BLaER1 (cell line): ENCODE data around the gene LYAR.
A peak's percentile ranks its signal among the peaks of the same experiment; 100 is the strongest.

ENCODE experiments used
- H3K27ac ChIP-seq: shearing (Covaris generic); formaldehyde crosslinking; 2 replicates; pipeline ENCODE4 v1.8.1; 2022
- H3K27me3 ChIP-seq: shearing (Covaris generic); formaldehyde crosslinking; 2 replicates; pipeline ENCODE4 v1.8.1; 2022
- H3K36me3 ChIP-seq: shearing (Covaris generic); formaldehyde crosslinking; 2 replicates; pipeline ENCODE4 v1.8.1; 2022
- H3K4me1 ChIP-seq: shearing (Covaris generic); formaldehyde crosslinking; 2 replicates; pipeline ENCODE4 v1.8.1; 2022
- H3K4me2 ChIP-seq: shearing (Covaris generic); formaldehyde crosslinking; 2 replicates; pipeline ENCODE4 v1.8.1; 2022
- H3K4me3 ChIP-seq: shearing (Covaris generic); formaldehyde crosslinking; 2 replicates; pipeline ENCODE4 v1.8.1; 2022
- H3K9ac ChIP-seq: shearing (Covaris generic); formaldehyde crosslinking; 2 replicates; pipeline ENCODE4 v1.8.1; 2022
- H3K9me3 ChIP-seq: shearing (Covaris generic); formaldehyde crosslinking; 2 replicates; pipeline ENCODE4 v1.8.1; 2022
- H4K20me1 ChIP-seq: shearing (Covaris generic); formaldehyde crosslinking; 2 replicates; pipeline ENCODE4 v1.8.1; 2022
- Cebpa-rat ChIP-seq: shearing (Covaris generic); IDR thresholded peaks from 2 replicates; pipeline ENCODE4 v1.8.1; 2022

The LYAR gene

DNA sequence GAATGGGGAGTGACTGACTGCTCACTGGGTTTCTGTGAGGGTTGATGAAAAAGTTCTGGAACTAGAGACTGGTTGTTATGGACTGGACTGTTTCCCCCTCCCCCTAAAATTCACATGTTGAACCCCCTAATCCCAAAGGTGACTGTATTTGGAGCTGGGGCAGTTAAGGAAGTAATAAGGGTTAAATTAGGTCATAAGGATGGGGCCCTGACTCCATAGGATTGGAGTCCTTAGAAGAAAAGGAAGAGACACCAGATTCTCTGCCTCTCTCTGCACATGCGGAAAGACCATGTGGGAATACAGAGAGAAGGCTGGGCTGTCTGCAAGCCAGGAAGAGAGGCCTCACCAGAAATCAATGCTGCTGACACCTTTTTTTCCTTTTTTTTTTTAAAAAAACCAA is 38.3 kb upstream of the LYAR start:
- TF ChIP-seq Cebpa-rat = no peak
- H3K4me3 ChIP-seq = no peak overlapping the region
- peaks cover 3% of the 10 kb centered on the region for H3K4me1 ChIP-seq
- no peak overlapping the region for H3K4me2 ChIP-seq
- no peaks in the 10 kb centered on the region for H3K27me3 ChIP-seq
- H3K27ac ChIP-seq = no peak overlapping the region
- no peaks in the 10 kb centered on the region for H3K36me3 ChIP-seq
- no peaks in the 10 kb centered on the region for H3K9me3 ChIP-seq
- no peaks in the 10 kb centered on the region for H4K20me1 ChIP-seq
- no peak overlapping the region for H3K9ac ChIP-seq

DNA sequence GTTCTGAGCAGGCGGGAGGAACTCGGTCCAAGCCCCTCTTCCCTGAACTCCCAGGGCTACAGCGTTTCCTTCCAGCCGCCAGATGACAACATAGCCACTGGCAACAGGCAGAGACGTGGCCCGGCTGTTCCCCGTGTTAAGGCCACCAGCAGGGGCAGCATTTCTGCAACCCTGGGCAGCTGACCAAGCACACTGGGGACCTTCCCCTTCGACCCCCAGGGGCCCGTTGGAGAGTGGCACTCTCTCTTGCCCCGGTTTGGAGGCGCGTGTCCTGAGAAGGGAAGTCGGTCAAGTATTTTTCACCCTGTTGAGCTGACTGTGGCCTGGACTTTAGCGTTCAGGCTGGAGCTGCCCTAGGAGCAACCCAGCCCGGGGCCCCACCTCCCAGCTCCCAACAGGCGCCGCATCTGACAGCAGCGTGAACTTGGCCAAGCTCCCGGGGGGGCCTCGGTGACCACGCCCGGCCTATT is 37.7 kb upstream of the LYAR start:
- Histone ChIP-seq H4K20me1 (no peaks in the 10 kb centered on the region), H3K9me3 (no peaks in the 10 kb centered on the region), H3K4me3 (no peak overlapping the region), H3K27me3 (no peaks in the 10 kb centered on the region), H3K4me1 (no peaks in the 10 kb centered on the region), H3K9ac (no peak overlapping the region), H3K36me3 (peaks cover 2% of the 10 kb centered on the region), H3K4me2 (no peak overlapping the region), H3K27ac (no peak overlapping the region)
- no peak for TF ChIP-seq Cebpa-rat

DNA sequence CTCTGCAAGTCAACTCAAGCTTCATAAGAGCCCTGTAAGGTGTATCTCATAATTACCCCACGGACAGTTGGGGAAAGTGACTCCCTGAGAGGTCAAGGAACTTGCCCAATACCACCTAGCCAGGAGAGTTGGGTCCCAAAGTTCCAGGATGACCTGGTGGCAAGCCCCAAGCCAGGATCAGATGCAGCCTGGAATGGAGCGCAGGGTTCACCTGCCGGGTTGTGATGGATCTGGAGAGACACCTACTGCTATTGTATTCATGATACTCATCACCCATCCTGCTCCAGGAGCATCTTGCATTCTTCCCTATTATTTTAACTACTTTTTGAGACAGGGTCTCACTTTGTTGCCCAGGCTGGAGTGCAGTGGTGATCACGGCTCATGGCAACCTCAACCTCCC is 36.2 kb upstream of the LYAR start:
- Histone ChIP-seq H3K4me3 (no peak overlapping the region), H3K27ac (no peak overlapping the region), H3K36me3 (peaks cover 15% of the 10 kb centered on the region), H3K9me3 (no peaks in the 10 kb centered on the region), H3K4me1 (no peaks in the 10 kb centered on the region), H3K9ac (no peak overlapping the region), H3K27me3 (no peaks in the 10 kb centered on the region), H3K4me2 (no peak overlapping the region), H4K20me1 (no peaks in the 10 kb centered on the region)
- no peak for TF ChIP-seq Cebpa-rat

DNA sequence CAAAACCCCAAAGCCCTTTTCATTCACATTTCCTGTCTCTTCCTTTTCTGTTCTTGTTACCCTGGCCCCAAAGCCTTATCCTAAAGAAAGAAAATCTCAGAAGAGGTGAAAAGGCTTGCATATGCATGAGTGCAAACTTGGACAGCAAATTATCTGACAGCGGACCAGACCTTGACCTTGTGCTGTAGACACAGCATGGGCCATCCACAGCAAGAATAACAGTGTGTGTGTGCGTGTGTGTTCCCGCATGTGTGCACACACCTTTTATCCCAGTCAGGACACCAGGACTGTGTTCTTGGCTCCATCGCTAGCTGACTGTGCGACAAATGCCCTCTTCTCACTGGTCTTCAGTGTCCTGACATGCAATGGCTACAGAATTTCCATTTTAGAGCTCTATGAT is 35.4 kb upstream of the LYAR start:
- Histone ChIP-seq H3K4me2 (no peak overlapping the region), H4K20me1 (no peaks in the 10 kb centered on the region), H3K9ac (no peak overlapping the region), H3K4me1 (no peaks in the 10 kb centered on the region), H3K27me3 (no peaks in the 10 kb centered on the region), H3K27ac (no peak overlapping the region), H3K4me3 (no peak overlapping the region), H3K9me3 (no peaks in the 10 kb centered on the region), H3K36me3 (peaks cover 23% of the 10 kb centered on the region)
- no peak for TF ChIP-seq Cebpa-rat

DNA sequence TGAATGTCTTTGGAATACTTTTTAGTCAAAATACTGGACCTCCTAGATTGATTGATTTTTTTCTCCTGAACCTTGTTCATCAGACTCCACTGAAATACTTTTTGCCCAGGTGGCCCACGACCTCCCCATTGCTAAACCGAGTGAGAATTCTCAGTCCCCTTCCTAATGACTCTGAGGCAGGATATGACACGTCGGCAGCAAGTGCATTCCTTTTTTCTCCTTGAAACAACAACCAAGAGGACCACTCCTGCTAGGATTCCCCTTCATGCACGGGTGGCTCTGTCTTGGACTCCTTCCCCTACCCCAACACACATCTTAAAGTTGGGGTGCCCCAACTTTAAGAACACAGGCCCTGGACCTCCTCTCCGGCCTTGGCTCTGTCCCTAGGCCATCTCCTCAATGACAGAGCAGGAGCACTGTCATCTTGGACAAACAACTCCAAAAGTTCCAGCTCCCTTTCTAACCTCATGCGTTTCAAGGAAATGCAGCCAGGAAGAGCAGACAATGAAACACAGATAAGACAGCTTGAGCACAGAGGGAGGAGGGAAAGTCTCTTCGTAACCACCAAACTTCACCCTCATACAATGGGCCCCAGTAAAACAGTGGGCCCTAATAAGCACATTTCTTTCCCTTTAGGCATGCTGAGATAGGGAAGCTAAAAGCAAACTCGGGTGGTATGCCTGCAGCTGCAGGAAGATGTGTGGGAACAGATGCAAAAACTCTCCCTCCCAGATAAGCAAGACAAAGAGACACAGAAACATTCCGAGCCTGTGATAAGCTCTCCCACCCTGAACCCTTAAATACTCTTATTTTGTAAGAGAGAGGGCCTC is 34.0 kb upstream of the LYAR start:
- no peak for TF ChIP-seq Cebpa-rat
- no peak overlapping the region for H3K4me3 ChIP-seq
- peaks cover 37% of the 10 kb centered on the region for H3K36me3 ChIP-seq
- no peaks in the 10 kb centered on the region for H4K20me1 ChIP-seq
- no peak overlapping the region for H3K27ac ChIP-seq
- no peak overlapping the region for H3K9ac ChIP-seq
- no peaks in the 10 kb centered on the region for H3K27me3 ChIP-seq
- H3K4me2 ChIP-seq = no peak overlapping the region
- H3K4me1 ChIP-seq = no peaks in the 10 kb centered on the region
- H3K9me3 ChIP-seq = no peaks in the 10 kb centered on the region

DNA sequence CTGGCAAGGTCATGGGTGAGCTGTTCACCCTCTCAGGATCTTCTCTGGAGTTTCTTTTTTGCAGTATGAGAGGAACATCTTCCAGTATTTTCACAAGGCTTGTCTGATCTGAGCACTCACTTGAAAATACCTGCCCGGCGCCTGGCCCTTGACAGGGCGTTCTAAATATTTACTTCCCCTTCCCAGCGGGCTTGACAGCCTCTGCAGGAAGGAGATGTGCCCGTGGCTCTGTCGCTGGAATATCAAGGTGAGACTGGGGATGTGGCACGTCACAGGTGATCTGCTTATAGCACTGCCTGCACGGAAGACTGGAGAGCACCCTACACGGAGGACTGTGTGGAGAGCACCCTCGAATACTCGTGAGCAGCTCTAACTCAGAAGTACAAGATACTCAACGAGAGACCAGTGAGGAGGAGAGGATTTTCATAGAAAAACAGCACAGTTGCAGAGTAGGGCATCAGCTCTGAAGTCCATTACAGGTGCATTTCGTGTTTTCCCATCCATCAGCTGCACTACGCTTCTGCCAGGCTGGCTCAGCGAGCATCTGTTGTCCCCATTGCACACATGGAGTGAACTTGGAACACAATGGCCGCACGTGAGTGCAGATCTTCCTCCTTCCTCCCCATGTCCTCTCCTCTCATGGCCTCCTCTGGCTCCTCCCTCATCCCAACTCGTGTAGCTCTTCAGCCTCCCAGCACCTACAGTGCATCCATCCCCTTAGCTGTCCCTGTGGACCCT is 32.2 kb upstream of the LYAR start:
- Histone ChIP-seq H3K9ac (no peak overlapping the region), H3K9me3 (no peaks in the 10 kb centered on the region), H3K27me3 (no peaks in the 10 kb centered on the region), H3K4me1 (peaks cover 7% of the 10 kb centered on the region), H3K4me3 (no peak overlapping the region), H3K4me2 (no peak overlapping the region), H3K36me3 (peaks cover 49% of the 10 kb centered on the region), H4K20me1 (no peaks in the 10 kb centered on the region), H3K27ac (no peak overlapping the region)
- TF ChIP-seq Cebpa-rat = no peak

DNA sequence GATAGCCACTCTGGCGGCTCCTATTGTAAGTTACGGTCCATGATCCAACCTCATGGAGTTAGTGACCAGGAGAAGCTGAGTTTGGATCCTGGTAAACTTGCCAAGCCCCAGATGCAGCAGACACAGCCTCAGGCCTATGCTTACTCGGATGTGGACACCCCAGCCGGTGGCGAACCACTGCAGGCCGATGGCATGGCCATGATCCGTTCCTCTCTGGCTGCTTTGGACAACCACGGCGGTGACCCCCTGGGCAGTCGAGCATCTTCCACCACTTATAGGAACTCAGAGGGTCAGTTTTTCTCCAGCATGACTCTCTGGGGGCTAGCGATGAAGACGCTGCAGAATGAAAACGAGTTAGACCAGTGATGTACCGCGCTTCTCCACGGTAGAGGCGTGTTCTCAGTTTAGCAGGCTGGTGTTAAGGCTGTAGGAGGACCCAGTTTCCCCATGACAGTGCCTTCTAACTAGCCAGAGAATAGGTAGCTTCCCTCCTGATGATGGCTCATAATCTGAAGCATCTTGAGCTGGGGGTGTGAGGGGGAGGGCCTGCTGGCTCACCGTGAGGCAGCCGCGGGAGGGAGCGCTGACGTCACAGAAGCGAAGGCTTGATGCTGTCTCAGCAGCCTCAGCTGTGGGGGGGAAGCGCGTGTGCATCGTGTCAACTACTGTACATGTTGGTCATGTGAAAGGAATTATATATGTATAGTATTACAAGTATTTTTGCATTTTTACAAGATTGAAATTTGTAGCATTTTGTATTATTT is 31.2 kb upstream of the LYAR start:
- no peaks in the 10 kb centered on the region for H3K9me3 ChIP-seq
- no peak overlapping the region for H3K4me2 ChIP-seq
- peaks cover 59% of the 10 kb centered on the region for H3K36me3 ChIP-seq
- H3K4me1 ChIP-seq = peaks cover 16% of the 10 kb centered on the region
- H3K9ac ChIP-seq = no peak overlapping the region
- H3K4me3 ChIP-seq = no peak overlapping the region
- H3K27ac ChIP-seq = no peak overlapping the region
- TF ChIP-seq Cebpa-rat = no peak
- no peaks in the 10 kb centered on the region for H3K27me3 ChIP-seq
- no peaks in the 10 kb centered on the region for H4K20me1 ChIP-seq

DNA sequence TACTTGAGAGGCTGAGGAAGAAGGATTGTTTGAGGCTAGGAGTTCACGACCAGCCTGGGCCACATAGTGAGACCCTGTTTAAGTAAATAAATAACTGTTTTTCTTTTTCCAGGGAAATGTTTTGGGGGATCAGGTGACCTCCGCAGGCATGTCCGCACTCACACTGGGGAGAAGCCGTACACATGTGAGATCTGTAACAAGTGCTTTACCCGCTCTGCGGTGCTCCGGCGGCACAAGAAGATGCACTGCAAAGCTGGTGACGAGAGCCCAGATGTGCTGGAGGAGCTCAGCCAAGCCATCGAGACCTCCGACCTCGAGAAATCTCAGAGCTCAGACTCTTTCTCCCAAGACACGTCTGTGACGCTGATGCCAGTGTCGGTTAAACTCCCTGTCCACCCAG is 30.6 kb upstream of the LYAR start:
- Histone ChIP-seq H3K4me1 (peaks cover 16% of the 10 kb centered on the region), H3K36me3 (peaks cover 63% of the 10 kb centered on the region), H4K20me1 (no peaks in the 10 kb centered on the region), H3K27me3 (no peaks in the 10 kb centered on the region), H3K27ac (no peak overlapping the region), H3K9me3 (no peaks in the 10 kb centered on the region), H3K4me3 (no peak overlapping the region), H3K4me2 (no peak overlapping the region), H3K9ac (no peak overlapping the region)
- TF ChIP-seq Cebpa-rat = no peak

DNA sequence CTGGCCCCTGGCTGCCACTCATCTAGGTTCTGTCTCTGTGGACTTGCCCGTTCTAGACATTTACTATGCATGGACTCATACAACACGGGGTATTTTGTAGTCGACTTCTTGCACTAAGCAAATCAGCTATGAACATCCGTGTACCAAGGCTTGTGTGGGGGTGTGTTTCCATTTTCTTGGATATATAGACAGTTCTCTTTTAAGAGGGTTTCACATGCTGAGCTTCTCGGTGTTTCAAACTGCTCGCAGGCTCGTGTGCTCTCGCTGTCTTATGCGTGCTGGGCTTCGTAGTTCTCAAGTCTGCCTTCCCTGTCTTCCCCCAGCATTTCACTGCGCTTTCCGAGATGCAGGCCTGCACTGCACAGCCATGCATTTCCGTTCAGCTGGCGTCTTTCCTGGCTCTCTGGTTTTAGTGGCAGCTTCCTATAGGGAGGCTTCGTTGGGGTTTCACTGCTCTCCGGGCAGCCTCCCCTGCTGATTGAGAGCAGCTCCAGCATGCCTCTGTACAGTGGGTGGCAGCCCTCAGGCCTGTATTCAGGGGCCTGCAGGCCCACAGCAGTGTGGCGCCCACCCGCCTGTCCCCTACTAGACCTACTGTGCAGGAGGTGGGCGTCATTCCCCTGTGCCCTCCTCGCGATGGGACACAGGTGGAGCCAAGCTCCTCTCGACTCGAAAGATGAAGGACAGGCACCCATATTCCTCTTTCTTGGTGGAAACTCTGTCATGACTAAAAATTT is 27.7 kb upstream of the LYAR start:
- Histone ChIP-seq H3K9ac (no peak overlapping the region), H4K20me1 (no peaks in the 10 kb centered on the region), H3K27me3 (no peaks in the 10 kb centered on the region), H3K4me2 (peak overlapping the region; percentile 48), H3K36me3 (peaks cover 89% of the 10 kb centered on the region), H3K4me1 (peaks cover 16% of the 10 kb centered on the region), H3K9me3 (no peaks in the 10 kb centered on the region), H3K4me3 (no peak overlapping the region), H3K27ac (no peak overlapping the region)
- no peak for TF ChIP-seq Cebpa-rat
